Ovary (tissue), 9 donors: ENCODE data around the gene KIFC1. TPM values are rescaled to one million over a fixed set of nuclear protein-coding genes. Genes with fewer than 3 reads are reported as not detected.

Source experiments
- DNase-seq, 5 donors: peaks; one replicate each; pipeline ENCODE4 v3.0.0-alpha.2; 2019 to 2020
- H3K27ac ChIP-seq, 2 donors: fragments of 200-600 bp; one replicate each; pipeline versions ENCODE4 v1.5.1 to v1.8.0; 2019 to 2022
- H3K27me3 ChIP-seq: fragments of 200-600 bp; one replicate; pipeline ENCODE4 v1.8.0; 2022
- H3K36me3 ChIP-seq: fragments of 200-600 bp; sonication (generic); one replicate; pipeline ENCODE4 v1.5.1; 2019
- H3K4me1 ChIP-seq: one replicate; pipeline ENCODE4 v1.8.1; 2013; ENCODE audit warnings: mild to moderate bottlenecking, moderate library complexity; ENCODE audit not compliant: insufficient read depth
- H3K4me3 ChIP-seq: fragments of 200-600 bp; sonication (generic); one replicate; pipeline ENCODE4 v1.5.1; 2017
- H3K9me3 ChIP-seq, 2 donors: fragments of 200-600 bp in 1 of 2; sonication (generic) in 1 of 2; one replicate each; pipeline versions ENCODE4 v1.5.1 to v1.8.1; 2013 to 2019; ENCODE audit warnings: mild to moderate bottlenecking in 1 of 2, moderate library complexity in 1 of 2
- EP300 ChIP-seq: sonication (generic); formaldehyde crosslinking; IDR thresholded peaks from one replicate; pipeline ENCODE4 v1.6.1; 2017; ENCODE audit warnings: antibody characterized with exemption
- POLR2A ChIP-seq: fragments of 450-650 bp; IDR thresholded peaks from one replicate; pipeline ENCODE4 v1.6.1; 2017; ENCODE audit warnings: antibody characterized with exemption, mild to moderate bottlenecking, moderate library complexity
- WGBS, 3 donors: extraction: QIAGEN DNeasy Blood & Tissue Kit in 1 of 3; methylation state at CpG; one replicate each; pipeline versions ENCODE4 v1.1.5 to v1.1.7; 2013 to 2017; 5-methylcytosine and 5-hydroxymethylcytosine counted together
- intact Hi-C, 4 donors: fragments of 100-400 bp; cut with DNase I; formaldehyde crosslinking; loops; one replicate each; pipeline versions ENCODE4 v1.11.0 to v1.15.1; 2022 to 2023
- polyA plus RNA-seq, 2 donors: library from polyadenylated mRNA; stranded (reverse); fragments of 200-250 nt in 1 of 2; fragments of 350-450 nt in 1 of 2; fragmentation: Illumina TruSeq in 1 of 2; extraction: RNeasy Lipid Tissue Mini Kit (QIAGEN cat#74804) in 1 of 2; gene quantifications; one replicate each; pipeline ENCODE4 v1.2.3, GENCODE V29; 2013 to 2014
- total RNA-seq, 7 donors: library from RNA; depleted of rRNA in 2 of 7; stranded (reverse); fragments of >200 nt in 2 of 7; fragmentation: NEBNext Ultra II Directional in 3 of 7; extraction: Animal tissue kit (Norgen Biotek cat#: 25700) in 3 of 7; gene quantifications; one replicate each; pipeline versions ENCODE4 v1.1.0 to v1.2.4, GENCODE V29; 2016 to 2023
- TF ChIP-seq, protein P1 (sequence below), 3 donors: fragments of 450-650 bp in 2 of 3; fragments of 200-600 bp in 1 of 3; IDR thresholded peaks; one replicate each; pipeline versions ENCODE4 v1.5.1 to v1.8.0; 2016 to 2022; ENCODE audit warnings: antibody characterized with exemption in 3 of 3, mild to moderate bottlenecking in 1 of 3
- donor health status: DM: no; HTN: no; CAD: no; lungs with moderate emphysema.
- donor health status: DM: no; HTN: no; CAD: no.
- donor health status: Bipolar disorder and iron deficiency.
- donor health status: DM: yes; HTN: yes; CAD: no.
- donor health status: DM: no; HTN: no; CAD: no.
- donor health status: DM: yes; HTN: yes; CAD: no.

The KIFC1 gene
- total and polyA plus RNA-seq, 9 donors = 0.60 to 3.9 (median 2.2) TPM

DNA sequence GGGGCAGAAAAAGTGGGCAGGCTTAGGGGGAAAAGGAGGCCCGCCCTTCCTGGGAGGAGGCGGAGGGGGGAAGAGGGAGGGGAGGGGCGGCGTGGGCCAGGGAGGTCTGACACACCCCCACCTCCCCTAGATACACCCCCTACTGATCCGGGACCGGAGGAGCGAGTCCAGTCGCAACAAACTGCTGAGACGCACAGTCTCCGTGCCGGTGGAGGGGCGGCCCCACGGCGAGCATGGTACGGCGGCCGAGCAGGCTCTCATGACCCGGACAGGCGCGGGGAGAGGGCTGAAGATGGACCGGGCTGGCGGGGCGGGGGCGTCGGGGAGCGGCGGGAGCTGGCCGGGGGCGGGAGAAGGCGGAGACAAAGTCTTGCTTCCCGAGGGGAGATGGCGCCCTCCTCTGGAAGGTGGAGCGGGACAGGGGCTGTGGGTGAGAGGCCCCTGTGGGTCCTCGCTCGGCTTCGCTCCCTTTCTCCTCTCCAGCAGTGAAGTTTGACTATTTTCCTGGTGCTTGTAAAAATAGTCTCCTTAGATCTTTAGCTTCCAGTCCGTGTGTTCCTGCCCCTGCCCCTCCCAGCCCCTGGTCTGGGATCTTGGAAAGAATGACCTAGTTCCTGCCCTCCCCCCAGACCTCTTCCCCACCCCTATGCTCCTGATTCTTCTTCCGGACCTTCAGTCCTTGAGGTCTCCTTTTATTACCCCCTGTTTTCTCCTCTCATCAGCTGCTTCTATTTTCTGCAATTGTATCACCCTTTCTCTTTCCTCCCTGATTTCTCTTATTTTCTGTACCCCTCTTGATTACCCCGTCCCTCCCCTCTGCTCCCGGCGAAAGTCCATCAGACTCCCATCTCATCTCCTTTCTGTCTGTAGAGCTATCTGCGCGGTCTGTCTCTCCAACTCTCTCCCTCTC lies 34.3 kb downstream of the KIFC1 start:
- TF ChIP-seq POLR2A (peak; percentile 26), EP300 (no peak)
- TF ChIP-seq, protein P1, sequence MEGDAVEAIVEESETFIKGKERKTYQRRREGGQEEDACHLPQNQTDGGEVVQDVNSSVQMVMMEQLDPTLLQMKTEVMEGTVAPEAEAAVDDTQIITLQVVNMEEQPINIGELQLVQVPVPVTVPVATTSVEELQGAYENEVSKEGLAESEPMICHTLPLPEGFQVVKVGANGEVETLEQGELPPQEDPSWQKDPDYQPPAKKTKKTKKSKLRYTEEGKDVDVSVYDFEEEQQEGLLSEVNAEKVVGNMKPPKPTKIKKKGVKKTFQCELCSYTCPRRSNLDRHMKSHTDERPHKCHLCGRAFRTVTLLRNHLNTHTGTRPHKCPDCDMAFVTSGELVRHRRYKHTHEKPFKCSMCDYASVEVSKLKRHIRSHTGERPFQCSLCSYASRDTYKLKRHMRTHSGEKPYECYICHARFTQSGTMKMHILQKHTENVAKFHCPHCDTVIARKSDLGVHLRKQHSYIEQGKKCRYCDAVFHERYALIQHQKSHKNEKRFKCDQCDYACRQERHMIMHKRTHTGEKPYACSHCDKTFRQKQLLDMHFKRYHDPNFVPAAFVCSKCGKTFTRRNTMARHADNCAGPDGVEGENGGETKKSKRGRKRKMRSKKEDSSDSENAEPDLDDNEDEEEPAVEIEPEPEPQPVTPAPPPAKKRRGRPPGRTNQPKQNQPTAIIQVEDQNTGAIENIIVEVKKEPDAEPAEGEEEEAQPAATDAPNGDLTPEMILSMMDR (IDR thresholded peaks at IDR 0.05) = peak; percentile 44 to 58 (median 49)
- peak; percentile 93 to 94 (median 94) for DNase-seq
- Histone ChIP-seq H3K4me3 (peak overlapping the region; percentile 59), H3K27ac (peak overlapping the region; percentile 80 to 96), H3K9me3 (no peaks in the 10 kb centered on the region), H3K36me3 (no peaks in the 10 kb centered on the region), H3K4me1 (peaks cover 29% of the 10 kb centered on the region), H3K27me3 (no peaks in the 10 kb centered on the region)
- intact Hi-C loops = loop anchor here in 1 of 4 donors (2.0 to 10.0 kb wide), 2 partner anchors 35 to 111 kb away; partner anchors contain the start of genes KIFC1, TAPBP and ZBTB22
- WGBS, 3 donors = 2 to 4% (median 2%) methylated on average over 40 to 43 of the region's 43 CpGs

DNA sequence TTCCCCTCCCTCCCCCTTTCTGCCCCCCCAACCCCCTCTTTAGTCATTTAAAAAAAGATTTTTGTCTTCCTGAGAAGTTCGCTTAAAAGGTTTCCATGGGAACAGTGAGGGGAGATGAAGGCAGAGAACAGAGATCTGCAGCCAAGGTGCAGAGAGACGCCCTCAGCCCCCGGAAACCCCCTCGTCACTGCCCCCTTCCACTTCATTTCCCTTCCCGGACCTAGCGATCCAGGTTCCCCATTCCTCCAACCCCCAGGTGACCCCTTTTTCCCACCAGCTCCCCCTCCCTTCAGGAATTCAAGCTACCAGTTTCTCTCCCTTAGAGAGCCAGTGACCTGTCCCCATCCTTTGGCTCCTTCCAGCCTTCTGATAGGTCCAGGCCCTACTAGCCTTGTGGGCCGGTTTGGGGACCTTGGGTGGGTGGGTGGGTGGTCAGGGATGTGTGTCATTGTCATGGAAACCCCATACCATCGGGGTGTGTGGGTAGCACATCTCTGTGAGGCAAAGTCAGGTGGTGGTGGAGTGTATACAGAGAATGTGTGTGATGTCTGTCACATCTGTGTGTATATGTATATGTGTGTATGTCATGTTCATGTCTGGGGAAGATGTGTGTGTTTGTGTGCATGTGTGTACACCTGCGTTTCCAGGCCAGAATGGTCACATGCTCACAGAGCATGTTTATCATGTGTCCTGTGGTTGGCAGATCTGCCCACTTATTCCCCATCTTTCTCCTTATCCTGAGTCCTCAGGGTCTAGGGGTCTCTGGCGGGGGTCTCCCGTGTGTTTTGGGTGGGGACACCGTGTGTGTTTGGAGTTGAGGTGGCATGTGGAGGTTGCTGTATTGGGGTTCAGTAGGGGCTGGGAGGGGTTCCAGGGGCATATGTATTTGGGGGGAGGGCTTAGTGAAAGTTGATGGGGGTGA lies 35.2 kb downstream of the KIFC1 start:
- Histone ChIP-seq H3K9me3 (no peaks in the 10 kb centered on the region), H3K4me1 (peaks cover 31% of the 10 kb centered on the region), H3K4me3 (peak overlapping the region; percentile 59), H3K27ac (peak overlapping the region; percentile 80 to 96), H3K36me3 (no peaks in the 10 kb centered on the region), H3K27me3 (no peaks in the 10 kb centered on the region)
- intact Hi-C loops = loop anchor here in 1 of 4 donors (2.0 to 10.0 kb wide), 2 partner anchors 36 to 112 kb away; partner anchors contain the start of genes KIFC1, TAPBP and ZBTB22
- TF ChIP-seq EP300 (no peak), POLR2A (no peak)
- TF ChIP-seq, protein P1 (IDR thresholded peaks at IDR 0.05) = no peak
- peak in 1 of 5 donors; percentile 46 for DNase-seq
- 6 to 14% (median 12%) methylated on average over 12 of the region's 12 CpGs for WGBS, 3 donors

- DNase-seq = peak; percentile 65 to 76 (median 75)
- WGBS, 3 donors = 0 to 1% (median 0%) methylated on average over 8 to 77 of the region's 79 CpGs
- H3K27ac ChIP-seq = peak overlapping the region; percentile 80 to 96
- peaks cover 31% of the 10 kb centered on the region for H3K4me1 ChIP-seq
- no peaks in the 10 kb centered on the region for H3K9me3 ChIP-seq
- peak overlapping the region; percentile 53 for H3K4me3 ChIP-seq
- TF ChIP-seq POLR2A = no peak
- TF ChIP-seq, protein P1 (IDR thresholded peaks at IDR 0.05) = no peak
- no peak for TF ChIP-seq EP300
- no peaks in the 10 kb centered on the region for H3K27me3 ChIP-seq
- intact Hi-C loops = loop anchor here in 1 of 4 donors (2.0 to 10.0 kb wide), 2 partner anchors 37 to 113 kb away; partner anchors contain the start of genes KIFC1, TAPBP and ZBTB22
- no peaks in the 10 kb centered on the region for H3K36me3 ChIP-seq
Measured at GRCh38 chr6:33427585-33428223, 36.1 kb downstream of the KIFC1 start.
